ENCODE measurements around the gene CNTN5.

Gene CNTN5

DNA sequence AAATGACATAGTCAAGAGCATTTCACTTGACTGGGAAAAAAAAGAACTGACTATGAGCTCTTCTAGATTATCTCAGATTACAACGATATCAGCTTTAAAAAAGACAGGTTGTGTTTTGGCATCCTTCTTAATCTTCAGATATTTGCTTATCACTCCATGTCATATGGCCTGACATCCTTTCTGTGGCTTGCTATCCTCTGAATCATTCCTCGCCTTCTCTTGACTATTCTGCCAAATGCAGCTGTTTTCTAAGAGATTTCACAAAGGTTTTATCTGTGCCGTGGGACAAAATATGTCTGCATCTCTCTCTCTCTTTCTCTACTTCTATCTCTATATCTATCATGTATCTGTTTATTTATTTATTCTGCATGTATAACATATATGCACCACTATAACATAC is 746.1 kb downstream of the CNTN5 start:
- no peak overlapping the region for H3K27ac ChIP-seq

DNA sequence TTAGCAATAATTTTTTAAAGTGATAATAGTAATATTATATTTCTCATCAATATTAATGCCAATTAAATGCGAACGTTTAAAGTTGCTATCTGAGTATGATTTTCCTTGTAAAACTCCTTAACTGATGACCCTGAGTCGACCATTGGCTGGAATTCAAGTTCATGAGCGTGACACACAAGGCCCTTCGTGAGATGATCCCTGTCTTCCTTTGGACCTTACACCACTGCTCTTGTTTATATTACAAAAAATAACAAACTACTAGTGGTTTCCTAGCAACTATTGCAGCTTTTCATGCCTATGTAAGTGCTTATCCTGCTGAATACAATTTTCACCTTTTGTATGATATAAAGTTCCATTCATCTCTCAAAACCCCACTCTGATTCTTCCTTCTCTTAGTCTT is 752.9 kb downstream of the CNTN5 start:
- TF ChIP-seq, protein P1, sequence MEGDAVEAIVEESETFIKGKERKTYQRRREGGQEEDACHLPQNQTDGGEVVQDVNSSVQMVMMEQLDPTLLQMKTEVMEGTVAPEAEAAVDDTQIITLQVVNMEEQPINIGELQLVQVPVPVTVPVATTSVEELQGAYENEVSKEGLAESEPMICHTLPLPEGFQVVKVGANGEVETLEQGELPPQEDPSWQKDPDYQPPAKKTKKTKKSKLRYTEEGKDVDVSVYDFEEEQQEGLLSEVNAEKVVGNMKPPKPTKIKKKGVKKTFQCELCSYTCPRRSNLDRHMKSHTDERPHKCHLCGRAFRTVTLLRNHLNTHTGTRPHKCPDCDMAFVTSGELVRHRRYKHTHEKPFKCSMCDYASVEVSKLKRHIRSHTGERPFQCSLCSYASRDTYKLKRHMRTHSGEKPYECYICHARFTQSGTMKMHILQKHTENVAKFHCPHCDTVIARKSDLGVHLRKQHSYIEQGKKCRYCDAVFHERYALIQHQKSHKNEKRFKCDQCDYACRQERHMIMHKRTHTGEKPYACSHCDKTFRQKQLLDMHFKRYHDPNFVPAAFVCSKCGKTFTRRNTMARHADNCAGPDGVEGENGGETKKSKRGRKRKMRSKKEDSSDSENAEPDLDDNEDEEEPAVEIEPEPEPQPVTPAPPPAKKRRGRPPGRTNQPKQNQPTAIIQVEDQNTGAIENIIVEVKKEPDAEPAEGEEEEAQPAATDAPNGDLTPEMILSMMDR (conservative IDR thresholded peaks at IDR 0.05): no peak
- no peak overlapping the region; the same call in 1 of the 2 replicates for H3K27ac ChIP-seq

More for the DNA sequence above, 746.1 kb downstream of the CNTN5 start:
- TF ChIP-seq, protein P1 (conservative IDR thresholded peaks at IDR 0.05): no peak

DNA sequence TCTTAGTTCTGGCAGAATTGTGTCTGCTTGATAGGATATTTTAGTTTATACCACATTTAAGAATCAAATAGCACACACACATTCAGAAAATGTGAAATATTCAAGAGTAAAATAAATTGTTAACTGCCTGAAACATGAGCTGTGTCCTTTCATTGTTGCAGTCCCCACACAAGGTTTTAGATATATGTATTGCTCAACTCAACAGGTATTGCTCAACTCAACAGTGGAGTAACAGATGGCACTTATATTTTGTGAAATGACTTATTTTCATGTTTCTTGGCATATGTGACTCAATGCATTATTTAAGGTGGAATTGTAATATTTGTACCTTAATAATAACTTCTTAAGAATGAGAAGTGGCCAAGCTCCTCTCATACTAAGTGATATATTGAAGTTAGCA is 760.3 kb downstream of the CNTN5 start:
- H3K27ac ChIP-seq: no peak overlapping the region; the same call in 1 of the 2 replicates
- TF ChIP-seq, protein P1 (conservative IDR thresholded peaks at IDR 0.05): no peak

DNA sequence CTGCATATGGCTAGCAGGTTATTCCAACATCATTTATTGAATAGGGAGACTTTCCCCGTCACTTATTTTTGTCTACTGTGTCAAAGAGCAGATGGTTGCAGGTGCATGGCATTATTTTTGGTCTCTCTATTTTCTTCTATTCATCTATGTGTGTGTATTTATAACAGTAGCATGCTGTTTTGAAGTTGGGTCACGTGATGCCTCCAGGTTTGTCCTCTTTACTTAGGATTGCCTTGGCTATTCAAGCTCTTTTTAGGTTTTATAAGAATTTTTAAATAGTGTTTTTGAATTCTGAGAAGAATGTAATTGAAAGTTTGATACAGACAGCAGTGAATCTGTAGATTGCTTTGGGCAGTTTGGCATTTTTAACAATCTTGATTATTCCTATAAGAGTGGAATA is 770.6 kb downstream of the CNTN5 start:
- TF ChIP-seq, protein P1 (conservative IDR thresholded peaks at IDR 0.05): no peak
- no peak overlapping the region for H3K27ac ChIP-seq

DNA sequence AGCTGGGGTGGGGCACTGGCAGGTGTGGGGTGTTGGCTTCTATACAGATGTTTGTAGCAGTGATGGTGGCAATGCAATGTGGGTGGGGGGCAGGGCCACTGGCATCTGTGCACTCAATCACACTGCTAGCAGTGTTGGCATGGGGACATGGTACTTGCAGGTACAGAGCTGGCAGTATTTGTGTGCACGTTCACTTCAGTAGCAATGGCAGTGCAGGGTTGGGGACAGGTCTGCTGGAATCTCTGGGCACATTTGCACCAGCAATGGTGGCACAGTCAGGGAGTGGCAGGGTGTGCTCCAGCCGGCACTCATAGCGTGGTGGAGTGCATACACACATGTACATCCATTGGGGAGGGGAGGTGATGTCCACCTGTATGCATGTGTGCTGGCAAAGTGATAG is 775.2 kb downstream of the CNTN5 start:
- TF ChIP-seq, protein P1 (conservative IDR thresholded peaks at IDR 0.05): no peak
- H3K27ac ChIP-seq: no peak overlapping the region

DNA sequence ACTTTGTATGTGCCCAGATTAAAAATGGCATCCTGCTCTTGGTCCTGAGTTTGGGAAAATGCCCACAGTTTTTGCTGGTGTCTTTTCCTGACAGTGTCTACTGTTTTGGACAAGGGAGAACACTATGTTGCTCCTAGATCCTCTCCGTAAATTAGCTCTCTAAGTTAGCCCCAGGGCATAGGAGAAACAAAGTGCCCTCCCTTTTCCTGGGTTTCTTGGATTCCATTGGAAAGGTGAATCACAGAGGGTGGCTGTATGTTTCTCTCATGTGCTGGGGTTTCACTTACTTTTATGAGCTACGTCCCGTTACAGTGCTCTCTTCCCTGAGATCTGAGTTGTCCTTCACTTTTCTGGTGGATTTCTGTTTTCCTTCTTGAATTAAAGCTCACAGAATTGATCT is 782.8 kb downstream of the CNTN5 start:
- H3K27ac ChIP-seq: no peak overlapping the region
- TF ChIP-seq, protein P1 (conservative IDR thresholded peaks at IDR 0.05): no peak

DNA sequence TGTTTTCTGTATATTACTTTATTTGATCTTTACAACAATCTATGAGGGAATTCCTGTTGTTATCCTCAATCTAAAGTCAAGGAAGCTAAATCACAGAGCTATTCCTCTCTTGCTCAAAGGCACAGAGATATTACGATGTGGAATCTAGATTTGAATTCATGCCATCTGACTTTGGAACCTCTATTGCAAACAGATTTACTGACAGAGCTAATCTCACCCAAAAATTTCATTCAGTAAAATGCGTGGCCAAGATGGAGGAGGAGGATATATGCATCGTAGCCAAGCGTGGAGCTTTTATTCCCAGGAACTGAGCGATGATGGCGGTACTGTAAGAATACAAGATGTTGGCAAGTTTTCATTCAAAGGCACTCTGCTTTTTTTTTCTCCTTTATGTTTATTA is 791.8 kb downstream of the CNTN5 start:
- H3K27ac ChIP-seq: no peak overlapping the region
- TF ChIP-seq, protein P1 (conservative IDR thresholded peaks at IDR 0.05): no peak

DNA sequence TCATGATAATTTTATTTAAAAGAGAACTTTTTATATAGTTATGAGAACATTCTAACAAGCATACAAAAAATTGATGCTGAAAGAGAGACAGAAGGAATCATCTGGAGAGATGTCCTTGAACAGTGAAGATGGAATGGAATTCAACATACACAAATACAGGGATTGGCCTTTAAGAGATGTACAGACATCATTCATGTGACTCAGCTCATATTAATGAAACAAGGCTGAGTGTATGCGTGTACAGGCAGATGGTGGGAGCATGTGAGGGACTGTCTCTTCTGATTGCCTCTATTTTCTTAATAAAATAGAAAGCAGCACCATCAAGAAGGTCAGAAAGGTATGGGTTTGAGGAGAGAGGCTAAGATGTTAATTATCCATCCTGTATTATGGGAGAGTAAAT is 793.3 kb downstream of the CNTN5 start:
- H3K27ac ChIP-seq: no peak overlapping the region
- TF ChIP-seq, protein P1 (conservative IDR thresholded peaks at IDR 0.05): no peak

Measured in VCaP (cell line).